Thymus (tissue), 14 donors: ENCODE results near the gene PDE6G. TPM values are rescaled to one million over a fixed set of nuclear protein-coding genes. Genes with fewer than 3 reads are reported as not detected.
A peak's percentile ranks its signal among the peaks of the same experiment; 100 is the strongest.

Experiments used
- DNase-seq, 9 donors: peaks; one replicate each; pipeline ENCODE4 v3.0.0-alpha.2; 2013; ENCODE audit warnings: low spot score in 9 of 9, low read depth in 6 of 9, missing footprints in 1 of 9
- H3K27ac ChIP-seq, 2 donors: one replicate each; pipeline ENCODE4 v1.5.1; 2013; ENCODE audit warnings: control low read depth in 1 of 2, low read depth in 1 of 2, low read length in 1 of 2, mild to moderate bottlenecking in 1 of 2, moderate library complexity in 1 of 2
- H3K27me3 ChIP-seq, 2 donors: one replicate each; pipeline ENCODE4 v1.5.1; 2013; ENCODE audit warnings: low read length in 1 of 2; ENCODE audit not compliant: control insufficient read depth in 2 of 2, insufficient read depth in 1 of 2
- H3K36me3 ChIP-seq, 2 donors: one replicate each; pipeline ENCODE4 v1.5.1; 2013; ENCODE audit warnings: low read length in 1 of 2, mild to moderate bottlenecking in 1 of 2, moderate library complexity in 1 of 2; ENCODE audit not compliant: control insufficient read depth in 2 of 2, insufficient read depth in 2 of 2
- H3K4me1 ChIP-seq, 2 donors: one replicate each; pipeline ENCODE4 v1.5.1; 2013; ENCODE audit warnings: low read length in 2 of 2; ENCODE audit not compliant: control insufficient read depth in 2 of 2, insufficient read depth in 2 of 2
- H3K4me3 ChIP-seq, 2 donors: one replicate each; pipeline ENCODE4 v1.5.1; 2013; ENCODE audit warnings: low read length in 2 of 2, control low read depth in 1 of 2, mild to moderate bottlenecking in 1 of 2
- H3K9me3 ChIP-seq, 2 donors: one replicate each; pipeline ENCODE4 v1.5.1; 2013; ENCODE audit warnings: low read length in 1 of 2, mild to moderate bottlenecking in 1 of 2; ENCODE audit not compliant: control insufficient read depth in 2 of 2, insufficient read depth in 1 of 2
- WGBS: extraction: QIAGEN DNeasy Blood & Tissue Kit; methylation state at CpG from one replicate; pipeline ENCODE4 v1.1.7; 2013; 5-methylcytosine and 5-hydroxymethylcytosine counted together
- long read RNA-seq, 10 donors: transcript quantifications; one replicate each; lab custom pipeline, GENCODE V29; 2026
- polyA plus RNA-seq: library from polyadenylated mRNA; stranded (reverse); fragments of 200-250 nt; gene quantifications from one replicate; pipeline ENCODE4 v1.2.3, GENCODE V29; 2013
- total RNA-seq: library from RNA; stranded (reverse); fragments of 120-200 nt; gene quantifications from one replicate; pipeline ENCODE4 v1.2.4, GENCODE V29; 2013
- donor health status: healthy.

The PDE6G gene
- total RNA-seq (12.2 TPM), polyA plus RNA-seq (18.2 TPM)
- long read RNA-seq, donor 1, result 0 reads
- long read RNA-seq, donor 2, transcript PDE6G-202 (4 exons, 458 nt), result major isoform, 8 of 81 reads
- long read RNA-seq, donor 2, partial matches to known transcripts, result 13 of 81 reads
- long read RNA-seq, donor 2, other reads (novel, unspliced or antisense), result 60 of 81 reads
- long read RNA-seq, donor 3, transcript PDE6G-202 (4 exons, 458 nt), result major isoform, 5 of 133 reads
- long read RNA-seq, donor 3, partial matches to known transcripts, result 42 of 133 reads
- long read RNA-seq, donor 3, other reads (novel, unspliced or antisense), result 86 of 133 reads
- long read RNA-seq, donor 4, partial matches to known transcripts, result 0 of 3 reads
- long read RNA-seq, donor 4, other reads (novel, unspliced or antisense), result 0 of 3 reads
- long read RNA-seq, donor 5, transcript PDE6G-202 (4 exons, 458 nt), result major isoform, 5 of 5 reads
- long read RNA-seq, donor 5, partial matches to known transcripts, result 0 of 5 reads
- long read RNA-seq, donor 5, other reads (novel, unspliced or antisense), result 0 of 5 reads
- long read RNA-seq, donor 6, transcript PDE6G-202 (4 exons, 458 nt), result major isoform, 7 of 29 reads
- long read RNA-seq, donor 6, partial matches to known transcripts, result 22 of 29 reads
- long read RNA-seq, donor 6, other reads (novel, unspliced or antisense), result 0 of 29 reads
- long read RNA-seq, donor 7, partial matches to known transcripts, result 0 of 4 reads
- long read RNA-seq, donor 7, other reads (novel, unspliced or antisense), result 0 of 4 reads
- long read RNA-seq, donor 8, partial matches to known transcripts, result 0 of 1 reads
- long read RNA-seq, donor 8, other reads (novel, unspliced or antisense), result 0 of 1 reads
- long read RNA-seq, donor 9, partial matches to known transcripts, result 0 of 3 reads
- long read RNA-seq, donor 9, other reads (novel, unspliced or antisense), result 0 of 3 reads
- long read RNA-seq, donor 10, partial matches to known transcripts, result 5 of 8 reads
- long read RNA-seq, donor 10, other reads (novel, unspliced or antisense), result 0 of 8 reads

GRCh38 chr17:81656118-81656743 lies at the start of gene PDE6G:
PDE6G (minus strand) TSS chr17:81656542; CDS start chr17:81653305, 3,237 bp downstream.
- no peak for DNase-seq
- Histone ChIP-seq H3K4me3 (no peak within 1 kb of the TSS), H3K4me1 (peaks cover 5 to 29% of the 10 kb centered on the region in 2 donors), H3K36me3 (no peaks in the 10 kb centered on the region), H3K9me3 (no peaks in the 10 kb centered on the region), H3K27me3 (no peaks in the 10 kb centered on the region), H3K27ac (no peak within 1 kb of the TSS)
- WGBS, result 95% methylated on average over 15 of the region's 15 CpGs

- peaks cover 44 to 48% of the 10 kb centered on the region in 2 donors for H3K36me3 ChIP-seq
- H3K27me3 ChIP-seq, result peaks cover 4 to 10% of the 10 kb centered on the region in 2 donors
- no peaks in the 10 kb centered on the region for H3K9me3 ChIP-seq
- no peak overlapping the region for H3K4me3 ChIP-seq
- peaks cover 18 to 38% of the 10 kb centered on the region in 2 donors for H3K4me1 ChIP-seq
- no peak for DNase-seq
- no peak overlapping the region for H3K27ac ChIP-seq
- 97% methylated on average over 30 of the region's 30 CpGs for WGBS
These were observed 49.3 kb upstream of the PDE6G start for GRCh38 chr17:81705518-81706231.

GRCh38 chr17:81703747-81704654 lies 47.7 kb upstream of the PDE6G start:
- Histone ChIP-seq H3K27ac (peak overlapping the region in 1 of 2 donors; percentile 80), H3K36me3 (peaks cover 55 to 60% of the 10 kb centered on the region in 2 donors), H3K9me3 (no peaks in the 10 kb centered on the region), H3K4me1 (peaks cover 18 to 30% of the 10 kb centered on the region in 2 donors), H3K27me3 (no peaks in the 10 kb centered on the region), H3K4me3 (peak overlapping the region; percentile 92 to 96)
- WGBS, result 38% methylated on average over 27 of the region's 27 CpGs
- peak in 1 of 9 donors; percentile 29 for DNase-seq

GRCh38 chr17:81702934-81703746 lies 46.8 kb upstream of the PDE6G start, which contains the start of gene MRPL12:
MRPL12 (plus strand) TSS chr17:81703367; CDS start chr17:81703502, 135 bp downstream.
- Histone ChIP-seq H3K4me1 (peaks cover 18 to 30% of the 10 kb centered on the region in 2 donors), H3K9me3 (no peaks in the 10 kb centered on the region), H3K36me3 (peaks cover 58 to 65% of the 10 kb centered on the region in 2 donors), H3K27me3 (no peaks in the 10 kb centered on the region), H3K4me3 (peak within 1 kb of the TSS; percentile 92 to 96), H3K27ac (peak within 1 kb of the TSS; percentile 92 to 94)
- peak; percentile 79 to 95 (median 91) for DNase-seq
- under 1% methylated on average over 102 of the region's 102 CpGs for WGBS

- Histone ChIP-seq H3K27ac (no peak overlapping the region), H3K4me3 (peak overlapping the region; percentile 92 to 96), H3K27me3 (no peaks in the 10 kb centered on the region), H3K36me3 (peaks cover 60 to 67% of the 10 kb centered on the region in 2 donors), H3K4me1 (peaks cover 18 to 30% of the 10 kb centered on the region in 2 donors), H3K9me3 (no peaks in the 10 kb centered on the region)
- no peak for DNase-seq
- 89% methylated on average over 23 of the region's 23 CpGs for WGBS
These were observed 45.1 kb upstream of the PDE6G start for GRCh38 chr17:81701288-81702071.

GRCh38 chr17:81700353-81701287 lies 44.3 kb upstream of the PDE6G start:
- DNase-seq, result no peak

More at GRCh38 chr17:81700353-81701287, 44.3 kb upstream of the PDE6G start:
- 97% methylated on average over 25 of the region's 25 CpGs for WGBS
- no peaks in the 10 kb centered on the region for H3K27me3 ChIP-seq
- H3K4me3 ChIP-seq, result no peak overlapping the region
- peaks cover 62 to 70% of the 10 kb centered on the region in 2 donors for H3K36me3 ChIP-seq
- peaks cover 18 to 30% of the 10 kb centered on the region in 2 donors for H3K4me1 ChIP-seq
- no peaks in the 10 kb centered on the region for H3K9me3 ChIP-seq
- no peak overlapping the region for H3K27ac ChIP-seq
